Measurements from ENCODE around the gene NEDD8. TPM values are rescaled to one million over a fixed set of nuclear protein-coding genes. Genes with fewer than 3 reads are reported as not detected.
A peak's percentile ranks its signal among the peaks of the same experiment; 100 is the strongest.

Gene NEDD8
- total RNA-seq, 1 experiment from 2014 or later: 330 TPM

- ATAC-seq (no peak), DNase-seq (no peak)
- no peaks in the 10 kb centered on the region for H3K9me2 ChIP-seq (replicated peaks; ENCODE audit: low read length)
- H3K27me3 ChIP-seq (ENCODE audit: low read length): no peaks in the 10 kb centered on the region
- no peak overlapping the region for H2AFZ ChIP-seq (ENCODE audit: low read length)
- TF ChIP-seq EZH2phosphoT487 (IDR thresholded peaks at IDR 0.05; ENCODE audit: borderline replicate concordance, low read length) (no peak), EZH2 (IDR thresholded peaks at IDR 0.05; ENCODE audit: low read length, unreplicated experiment) (no peak), CTCF (conservative IDR thresholded peaks at IDR 0.05; ENCODE audit: low read depth, low read length) (no peak)
- ChIA-PET POLR2A (ENCODE audit: unreplicated experiment) (no interaction called here), CTCF (no interaction called here)
- no peaks in the 10 kb centered on the region for H3F3A ChIP-seq (ENCODE audit: low read length, unreplicated experiment)
- intact Hi-C loops (cut with micrococcal nuclease): no loop called here
- no peak overlapping the region for H3K27ac ChIP-seq (ENCODE audit: low read length)
- no peaks in the 10 kb centered on the region for H3K9me3 ChIP-seq (ENCODE audit: low read length)
- H3K36me3 ChIP-seq (ENCODE audit: low read depth, low read length): peaks cover 24% of the 10 kb centered on the region; the same call in 1 of the 2 replicates
- no peaks in the 10 kb centered on the region for H4K20me1 ChIP-seq (ENCODE audit: low read length)
- no peak overlapping the region for H3K9ac ChIP-seq (ENCODE audit: low read length)
- H3K4me2 ChIP-seq (ENCODE audit: low read length): peak overlapping the region; percentile 86
- peaks cover 8% of the 10 kb centered on the region for H3K4me1 ChIP-seq (ENCODE audit: insufficient read depth, low read length)
- peak overlapping the region; percentile 76; the same call in 1 of the 2 replicates for H3K4me3 ChIP-seq (ENCODE audit: low read length)
- no TSS peak for BruUV-seq (replicated peaks)
- H3K79me2 ChIP-seq (ENCODE audit: low read length): peaks cover 34% of the 10 kb centered on the region
Measured at GRCh38 chr14:24186831-24187538, 45.2 kb downstream of the NEDD8 start.

- Histone ChIP-seq H3K79me2 (ENCODE audit: low read length) (peaks cover 25% of the 10 kb centered on the region), H3K4me1 (ENCODE audit: insufficient read depth, low read length) (peaks cover 8% of the 10 kb centered on the region), H3K27me3 (ENCODE audit: low read length) (no peaks in the 10 kb centered on the region), H3K4me2 (ENCODE audit: low read length) (no peak overlapping the region), H2AFZ (ENCODE audit: low read length) (no peak overlapping the region), H3K36me3 (ENCODE audit: low read depth, low read length) (peaks cover 31% of the 10 kb centered on the region; the same call in 1 of the 2 replicates), H4K20me1 (ENCODE audit: low read length) (no peaks in the 10 kb centered on the region), H3K9me3 (ENCODE audit: low read length) (no peaks in the 10 kb centered on the region), H3K9me2 (replicated peaks; ENCODE audit: low read length) (no peaks in the 10 kb centered on the region), H3K27ac (ENCODE audit: low read length) (no peak overlapping the region), H3K4me3 (ENCODE audit: low read length) (no peak overlapping the region), H3K9ac (ENCODE audit: low read length) (no peak overlapping the region), H3F3A (ENCODE audit: low read length, unreplicated experiment) (no peaks in the 10 kb centered on the region)
- POLR2A ChIA-PET (ENCODE audit: unreplicated experiment): no interaction called here
- TF ChIP-seq CTCF (conservative IDR thresholded peaks at IDR 0.05; ENCODE audit: low read depth, low read length): no peak
- TF ChIP-seq EZH2 (IDR thresholded peaks at IDR 0.05; ENCODE audit: low read length, unreplicated experiment): no peak
- no peak for TF ChIP-seq EZH2phosphoT487 (IDR thresholded peaks at IDR 0.05; ENCODE audit: borderline replicate concordance, low read length)
- CTCF ChIA-PET: no interaction called here
- no peak for ATAC-seq
- DNase-seq: no peak
- BruUV-seq (replicated peaks): no TSS peak
- intact Hi-C loops (cut with micrococcal nuclease): no loop called here
Measured at GRCh38 chr14:24185741-24186140, 46.4 kb downstream of the NEDD8 start.

GRCh38 chr14:24185026-24185425 is 47.1 kb downstream of the NEDD8 start:
- H2AFZ ChIP-seq (ENCODE audit: low read length): no peak overlapping the region
- H3K4me2 ChIP-seq (ENCODE audit: low read length): no peak overlapping the region
- no peaks in the 10 kb centered on the region for H4K20me1 ChIP-seq (ENCODE audit: low read length)
- no peaks in the 10 kb centered on the region for H3K9me3 ChIP-seq (ENCODE audit: low read length)
- no peaks in the 10 kb centered on the region for H3F3A ChIP-seq (ENCODE audit: low read length, unreplicated experiment)
- intact Hi-C loops (cut with micrococcal nuclease): no loop called here
- no TSS peak for BruUV-seq (replicated peaks)
- CTCF ChIA-PET: no interaction called here
- no peak overlapping the region for H3K9ac ChIP-seq (ENCODE audit: low read length)
- peaks cover 8% of the 10 kb centered on the region for H3K4me1 ChIP-seq (ENCODE audit: insufficient read depth, low read length)
- no peaks in the 10 kb centered on the region for H3K9me2 ChIP-seq (replicated peaks; ENCODE audit: low read length)
- H3K79me2 ChIP-seq (ENCODE audit: low read length): peaks cover 25% of the 10 kb centered on the region
- no peaks in the 10 kb centered on the region for H3K27me3 ChIP-seq (ENCODE audit: low read length)
- H3K4me3 ChIP-seq (ENCODE audit: low read length): no peak overlapping the region
- H3K36me3 ChIP-seq (ENCODE audit: low read depth, low read length): peaks cover 37% of the 10 kb centered on the region; the same call in 1 of the 2 replicates
- TF ChIP-seq EZH2phosphoT487 (IDR thresholded peaks at IDR 0.05; ENCODE audit: borderline replicate concordance, low read length) (no peak), EZH2 (IDR thresholded peaks at IDR 0.05; ENCODE audit: low read length, unreplicated experiment) (no peak)
- no peak overlapping the region for H3K27ac ChIP-seq (ENCODE audit: low read length)
- ATAC-seq (no peak), DNase-seq (no peak)
- POLR2A ChIA-PET (ENCODE audit: unreplicated experiment): no interaction called here
